Measurements from ENCODE around the gene IREB2.

IREB2 gene

DNA sequence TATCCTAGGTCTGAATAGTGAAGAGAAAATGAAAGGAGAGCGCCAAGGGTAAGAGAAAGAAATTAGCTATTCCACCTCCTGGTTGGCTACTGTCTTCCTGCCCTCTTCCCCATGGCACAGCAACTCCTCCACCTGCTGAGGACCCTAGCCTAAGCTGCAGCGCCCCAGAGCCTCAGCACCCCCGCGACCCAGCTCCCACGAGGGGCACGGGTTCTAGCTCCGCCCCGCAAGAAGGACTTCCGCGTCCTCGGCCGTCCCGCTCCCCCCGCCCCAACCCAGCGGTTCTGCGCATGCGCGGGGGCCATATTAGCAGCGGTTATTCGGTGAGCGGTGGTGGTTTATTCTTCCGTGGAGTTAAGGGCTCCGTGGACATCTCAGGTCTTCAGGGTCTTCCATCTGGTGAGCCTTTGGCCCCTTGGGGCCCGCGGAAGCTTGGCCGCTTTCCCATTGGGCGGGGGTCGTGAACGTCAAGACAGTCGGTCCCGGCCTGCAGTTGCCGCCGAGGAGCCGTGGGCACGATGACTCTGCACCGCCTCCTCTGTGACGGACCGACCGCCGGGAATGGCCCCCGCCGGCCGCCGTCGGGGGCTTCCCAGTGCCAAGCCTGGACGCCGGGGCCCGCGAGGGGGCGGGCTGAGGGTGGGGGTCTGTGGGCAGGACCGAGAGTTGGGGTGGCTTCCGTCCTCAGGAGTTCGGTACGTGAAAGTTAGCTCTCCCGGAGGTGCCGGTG, 102.3 kb downstream of the IREB2 start, which contains the start of gene PSMA4:
Gene PSMA4 (plus strand): TSS at position 304 of the 730 bp plus-strand sequence. CDS start 1,484 bp downstream, outside the sequence.
- peak; percentile 96 for FAIRE-seq
- TF ChIP-seq POLR2AphosphoS5 (IDR thresholded peaks at IDR 0.05; ENCODE audit: low read depth, low read length) (peak; percentile 93), POLR2A (IDR thresholded peaks at IDR 0.05; ENCODE audit: low read depth, low read length) (peak; percentile 88), TAF1 (IDR thresholded peaks at IDR 0.05; ENCODE audit: borderline replicate concordance, low read depth, low read length) (peak; percentile 70; the same call in 1 of the 2 replicates)
- DNase-seq (ENCODE audit: insufficient read length) = peak; percentile 88

DNA sequence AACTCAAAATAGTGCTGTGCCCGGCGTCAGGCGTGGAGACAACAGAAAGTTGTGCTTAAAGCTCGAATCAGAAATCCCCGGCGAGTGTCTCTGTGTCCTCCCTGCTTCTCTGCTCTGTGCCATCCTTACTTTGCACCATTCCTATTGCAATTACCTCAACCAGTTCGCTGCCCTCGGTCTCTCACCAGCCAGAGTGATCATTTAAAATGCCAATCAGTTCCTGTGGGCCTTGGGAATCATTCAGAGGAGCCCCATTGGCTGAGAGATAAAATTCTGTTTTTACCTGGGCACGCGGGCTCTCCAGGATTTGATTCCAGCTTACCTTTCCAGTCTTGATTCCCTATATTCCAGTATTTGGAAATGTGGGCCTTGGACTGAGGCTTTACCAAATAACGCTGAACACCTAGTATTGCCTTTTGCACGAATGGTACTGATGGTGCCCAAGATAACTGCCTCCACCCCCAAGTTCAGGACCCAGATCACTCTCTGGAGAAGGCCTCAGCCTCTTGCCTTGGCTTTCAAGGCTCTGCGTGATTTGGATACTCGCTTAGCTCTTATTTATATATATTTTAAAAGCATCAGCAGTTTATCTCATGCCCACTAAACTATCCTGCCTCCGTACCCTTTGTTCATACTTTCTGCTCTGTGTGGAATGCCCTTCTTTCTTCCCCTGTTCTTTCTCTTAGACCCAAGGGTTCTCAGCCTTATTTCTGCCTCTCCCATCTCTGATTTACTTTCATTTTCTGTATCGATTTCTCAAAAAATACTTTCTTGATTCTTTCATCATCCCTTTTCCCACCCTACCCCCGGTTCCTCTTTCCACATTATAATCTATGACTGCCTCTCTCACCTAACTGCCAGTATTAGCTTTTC, 103.1 kb downstream of the IREB2 start:
- FAIRE-seq = no peak
- no peak for DNase-seq (ENCODE audit: insufficient read length)
- no peak for TF ChIP-seq POLR2AphosphoS5 (IDR thresholded peaks at IDR 0.05; ENCODE audit: low read depth, low read length)
- TF ChIP-seq POLR2A (IDR thresholded peaks at IDR 0.05; ENCODE audit: low read depth, low read length) = peak; percentile 18; the same call in 1 of the 2 replicates
- no peak for TF ChIP-seq TAF1 (IDR thresholded peaks at IDR 0.05; ENCODE audit: borderline replicate concordance, low read depth, low read length)

DNA sequence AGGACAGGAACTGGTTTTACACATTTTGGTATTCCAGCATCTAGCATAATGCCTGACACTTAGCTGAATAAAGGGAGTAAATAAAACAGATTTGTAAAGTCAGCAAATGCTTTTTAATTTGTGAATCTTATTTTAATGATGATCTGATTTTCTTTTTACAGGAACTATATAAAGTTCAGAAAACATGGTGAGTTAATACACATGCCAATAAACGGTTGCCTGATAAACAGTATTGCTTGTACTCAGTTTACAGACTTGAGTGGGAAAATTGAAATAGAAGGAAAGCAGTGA, 103.7 kb downstream of the IREB2 start:
- TF ChIP-seq TAF1 (IDR thresholded peaks at IDR 0.05; ENCODE audit: borderline replicate concordance, low read depth, low read length) = no peak
- no peak for TF ChIP-seq POLR2AphosphoS5 (IDR thresholded peaks at IDR 0.05; ENCODE audit: low read depth, low read length)
- TF ChIP-seq POLR2A (IDR thresholded peaks at IDR 0.05; ENCODE audit: low read depth, low read length) = no peak
- DNase-seq (ENCODE audit: insufficient read length) (no peak), FAIRE-seq (no peak)

DNA sequence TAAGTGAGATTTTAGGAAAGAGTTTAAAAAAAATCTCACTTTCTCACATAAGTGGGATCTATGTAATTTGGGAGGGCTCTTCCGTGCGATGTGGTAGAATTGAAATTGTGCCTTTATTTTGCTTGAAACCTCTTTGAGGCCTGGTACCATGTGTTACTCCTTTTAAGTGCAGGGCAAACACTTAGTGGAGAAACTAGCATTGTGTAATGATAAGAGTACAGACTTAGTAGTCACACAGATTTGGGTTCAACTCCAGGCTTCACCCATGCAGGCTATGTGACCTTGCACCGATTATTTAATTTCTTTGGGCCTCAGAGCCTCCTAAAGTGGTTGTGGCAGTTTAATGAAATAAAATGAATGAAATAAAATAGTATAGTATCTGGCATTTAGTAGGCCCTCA, 104.6 kb downstream of the IREB2 start:
- TF ChIP-seq TAF1 (IDR thresholded peaks at IDR 0.05; ENCODE audit: borderline replicate concordance, low read depth, low read length) = no peak
- TF ChIP-seq POLR2A (IDR thresholded peaks at IDR 0.05; ENCODE audit: low read depth, low read length) = no peak
- no peak for TF ChIP-seq POLR2AphosphoS5 (IDR thresholded peaks at IDR 0.05; ENCODE audit: low read depth, low read length)
- DNase-seq (ENCODE audit: insufficient read length) = no peak
- FAIRE-seq = no peak

DNA sequence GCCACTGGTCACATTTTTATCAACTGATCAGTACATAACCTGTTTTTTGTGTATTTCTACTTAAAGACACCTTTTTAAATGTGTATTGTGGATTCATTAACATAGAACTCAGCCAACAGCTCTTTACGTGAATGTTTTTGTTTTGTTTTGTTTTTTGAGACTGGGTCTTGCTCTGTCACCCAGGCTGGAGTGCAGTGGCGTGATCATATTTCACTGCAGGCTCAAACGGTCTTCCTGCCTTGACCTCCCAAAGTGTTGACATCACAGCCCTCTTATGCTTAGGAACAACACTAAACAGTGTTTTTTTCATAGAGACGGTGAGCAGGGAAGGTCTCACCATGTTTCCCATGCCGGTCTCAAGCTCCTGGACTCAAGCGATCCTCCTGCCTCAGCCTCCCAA, 112.2 kb downstream of the IREB2 start:
- FAIRE-seq (no peak), DNase-seq (ENCODE audit: insufficient read length) (no peak)
- TF ChIP-seq POLR2AphosphoS5 (IDR thresholded peaks at IDR 0.05; ENCODE audit: low read depth, low read length) (no peak; the same call in 1 of the 2 replicates), POLR2A (IDR thresholded peaks at IDR 0.05; ENCODE audit: low read depth, low read length) (no peak), TAF1 (IDR thresholded peaks at IDR 0.05; ENCODE audit: borderline replicate concordance, low read depth, low read length) (no peak)

DNA sequence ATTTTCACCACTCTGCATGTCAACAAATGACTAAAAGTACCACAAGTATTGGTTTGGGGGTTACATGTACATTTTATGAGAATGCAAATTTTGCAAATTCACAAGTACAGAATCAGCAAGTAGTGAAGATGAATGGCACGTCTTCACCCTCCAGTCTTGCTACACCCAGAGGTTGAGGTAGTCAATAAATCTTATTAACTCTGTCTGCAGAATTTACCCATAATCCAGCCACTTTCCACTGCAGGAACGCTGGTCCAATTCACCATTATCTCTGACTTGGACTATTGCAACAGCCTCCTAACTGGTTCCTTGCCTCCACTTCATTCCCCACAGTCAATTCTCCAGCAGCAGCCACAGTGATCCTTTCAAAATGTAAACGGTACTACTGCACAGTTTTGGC, 112.8 kb downstream of the IREB2 start:
- no peak for FAIRE-seq
- TF ChIP-seq TAF1 (IDR thresholded peaks at IDR 0.05; ENCODE audit: borderline replicate concordance, low read depth, low read length) (no peak), POLR2AphosphoS5 (IDR thresholded peaks at IDR 0.05; ENCODE audit: low read depth, low read length) (peak; percentile 6; the same call in 1 of the 2 replicates), POLR2A (IDR thresholded peaks at IDR 0.05; ENCODE audit: low read depth, low read length) (0 out of 2 replicates have a peak, but pooled peaks have one; percentile 39)
- DNase-seq (ENCODE audit: insufficient read length) = no peak
